Measurements from ENCODE around the gene MOCS2.

MOCS2 gene

DNA sequence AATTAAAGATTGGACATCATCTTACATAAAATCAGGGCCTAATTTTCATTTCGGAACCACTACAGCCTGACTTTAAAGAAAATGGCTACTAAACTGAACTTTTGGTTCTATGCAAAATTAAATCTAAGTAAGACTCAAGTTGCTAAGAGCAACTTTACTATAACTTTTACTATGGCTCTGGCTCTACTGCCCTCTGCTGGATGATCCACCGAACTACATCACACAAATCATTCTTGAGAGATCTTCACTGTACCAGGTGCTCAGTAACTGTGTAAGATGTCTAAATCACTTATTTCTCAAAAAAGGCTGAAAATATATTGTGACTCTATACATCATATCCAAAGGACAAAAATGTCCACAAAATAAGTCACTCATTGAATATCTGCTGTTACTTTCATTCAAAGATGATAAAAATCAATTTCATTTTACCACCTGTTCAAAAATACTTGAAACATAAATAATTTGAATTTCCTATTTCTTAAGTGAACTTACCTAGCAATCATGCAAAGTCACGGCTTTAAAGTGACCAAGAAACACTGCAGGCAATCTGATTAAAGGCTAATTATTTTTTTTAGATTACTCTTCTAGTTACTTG lies 13.5 kb downstream of the MOCS2 start:
- in situ Hi-C loops (cut with MboI; ENCODE audit: low sequenced_read_pairs) = no loop called here

DNA sequence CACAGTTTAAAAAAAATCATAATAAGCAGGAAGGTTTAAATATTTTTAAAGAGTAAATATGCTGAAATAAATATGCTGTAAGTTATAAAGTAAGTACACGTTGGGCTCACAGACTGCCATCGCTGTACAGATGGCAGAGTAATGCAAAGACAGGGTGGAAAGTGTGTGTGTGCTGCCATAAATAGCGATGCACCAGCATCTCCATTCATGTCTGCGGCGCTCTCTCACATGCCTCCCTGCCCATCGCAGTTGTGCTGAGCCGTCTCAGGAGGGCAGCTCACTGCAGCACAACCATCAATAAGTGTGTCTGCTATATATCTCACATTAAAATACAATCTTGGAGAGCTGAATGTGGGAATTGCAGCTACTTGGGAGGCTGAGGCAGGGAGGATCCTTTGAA lies 14.3 kb downstream of the MOCS2 start:
- in situ Hi-C loops (cut with MboI; ENCODE audit: low sequenced_read_pairs) = no loop called here

GRCh38 chr5:53092242-53092641 lies 17.3 kb downstream of the MOCS2 start:
- in situ Hi-C loops (cut with MboI; ENCODE audit: low sequenced_read_pairs) = no loop called here

- in situ Hi-C loops (cut with MboI; ENCODE audit: low sequenced_read_pairs) = no loop called here
Observed at GRCh38 chr5:53091289-53091688, 18.3 kb downstream of the MOCS2 start.

DNA sequence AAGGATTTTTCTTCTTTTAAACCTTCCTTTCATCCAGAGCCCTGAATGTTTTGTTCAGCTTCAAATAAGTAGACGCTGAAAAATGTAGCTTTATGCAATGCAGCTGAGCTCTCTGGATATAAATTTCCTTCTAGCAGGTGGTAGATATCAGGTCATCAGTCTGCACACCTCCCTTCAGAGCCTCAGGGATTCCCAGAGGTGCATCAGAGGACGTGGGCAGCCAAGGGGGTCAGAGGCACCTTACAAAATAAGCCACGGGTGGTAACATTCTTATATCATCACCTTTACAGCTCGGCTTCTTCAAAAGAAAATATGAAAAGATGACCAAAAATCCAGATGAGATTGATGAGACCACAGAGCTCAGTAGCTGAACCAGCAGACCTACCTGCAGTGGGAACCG lies 19.3 kb downstream of the MOCS2 start:
- in situ Hi-C loops (cut with MboI; ENCODE audit: low sequenced_read_pairs) = no loop called here

- in situ Hi-C loops (cut with MboI; ENCODE audit: low sequenced_read_pairs) = no loop called here
Observed at GRCh38 chr5:53089481-53089991, 20.0 kb downstream of the MOCS2 start.

DNA sequence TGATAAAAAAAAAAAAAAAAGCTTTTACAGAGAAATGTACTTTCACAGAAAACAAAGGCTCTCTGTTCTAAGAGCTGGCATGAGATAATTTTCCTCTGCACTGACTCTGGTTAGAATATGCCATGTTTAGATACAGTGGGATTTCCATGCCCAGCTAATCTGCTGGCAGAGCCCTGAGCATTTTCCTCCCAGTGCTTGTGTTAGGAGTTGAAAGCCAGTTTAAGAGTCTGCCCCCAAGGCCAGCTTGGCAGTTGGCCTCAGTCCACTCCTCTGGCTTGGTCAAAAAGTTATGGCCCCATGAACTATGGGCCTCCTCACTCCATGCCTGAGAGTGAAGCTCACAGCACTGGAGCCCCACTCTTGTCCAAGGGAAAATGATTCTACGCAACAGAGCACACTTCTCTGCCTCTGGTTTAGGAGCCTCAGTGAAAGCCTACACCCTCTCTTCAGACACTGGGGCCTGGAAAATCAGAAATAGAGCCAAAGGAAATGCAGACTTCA lies 21.9 kb downstream of the MOCS2 start:
- in situ Hi-C loops (cut with MboI; ENCODE audit: low sequenced_read_pairs) = no loop called here

DNA sequence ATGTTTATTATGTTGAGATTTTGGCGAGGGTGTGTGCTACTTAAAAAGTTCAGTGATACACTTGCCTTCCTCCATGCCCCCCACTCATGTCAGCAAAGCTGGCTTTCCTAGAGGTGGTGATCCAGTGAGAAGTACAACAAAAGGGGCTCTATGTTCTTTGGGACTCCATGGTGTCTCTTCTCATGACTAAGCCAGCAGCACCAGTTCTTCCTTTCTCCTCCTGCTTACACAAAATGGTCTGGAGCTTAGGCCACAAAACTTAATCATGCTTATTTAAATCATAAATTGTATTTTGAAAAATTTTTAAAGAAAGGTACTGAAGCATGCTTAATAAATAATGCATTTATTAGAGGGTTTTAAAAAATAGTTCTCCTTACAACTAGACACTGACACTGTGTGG lies 22.4 kb downstream of the MOCS2 start:
- in situ Hi-C loops (cut with MboI; ENCODE audit: low sequenced_read_pairs) = no loop called here

GRCh38 chr5:53084546-53085255 lies 24.9 kb downstream of the MOCS2 start:
- in situ Hi-C loops (cut with MboI; ENCODE audit: low sequenced_read_pairs) = no loop called here

DNA sequence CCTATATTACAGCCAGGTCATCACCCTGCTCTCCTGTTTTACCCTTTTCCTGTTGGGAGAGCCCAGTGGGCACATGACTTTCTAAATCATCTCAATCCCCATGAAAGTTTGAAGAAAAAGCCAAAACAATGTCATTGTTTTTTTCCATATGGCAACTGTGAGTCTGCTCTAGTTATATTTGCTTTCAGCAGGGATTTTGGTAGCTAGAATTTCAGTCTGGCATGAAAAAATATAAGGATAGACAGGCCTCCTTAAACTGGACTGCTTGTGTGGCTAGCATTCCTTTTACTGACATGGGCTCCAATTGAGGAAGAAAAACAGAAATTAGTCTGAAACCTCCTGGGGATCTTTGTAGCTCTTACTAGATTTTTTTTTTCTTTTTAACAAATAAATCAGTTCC lies 25.6 kb downstream of the MOCS2 start:
- in situ Hi-C loops (cut with MboI; ENCODE audit: low sequenced_read_pairs) = no loop called here

DNA sequence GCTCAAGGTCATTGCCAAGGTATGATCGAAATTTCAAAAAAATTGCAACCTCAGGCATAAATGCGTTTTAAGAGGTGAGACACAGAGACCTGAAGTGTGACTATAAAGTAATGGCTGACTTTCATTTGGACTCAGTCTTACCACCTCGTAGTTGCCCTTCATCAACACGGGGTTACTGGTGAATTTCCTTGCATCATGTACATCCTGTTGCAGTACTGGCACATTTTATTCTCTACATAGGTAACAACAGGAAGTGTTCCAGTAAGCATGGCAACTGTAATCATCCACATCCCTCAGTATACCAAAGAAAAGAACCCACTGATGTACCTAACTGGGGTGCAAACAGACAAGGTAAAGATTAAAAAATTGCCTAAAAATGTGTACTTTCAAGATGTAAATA lies 29.3 kb downstream of the MOCS2 start:
- in situ Hi-C loops (cut with MboI; ENCODE audit: low sequenced_read_pairs) = no loop called here

GRCh38 chr5:53076014-53076583 lies 33.5 kb downstream of the MOCS2 start:
- in situ Hi-C loops (cut with MboI; ENCODE audit: low sequenced_read_pairs) = no loop called here

GRCh38 chr5:53073348-53073747 lies 36.2 kb downstream of the MOCS2 start:
- in situ Hi-C loops (cut with MboI; ENCODE audit: low sequenced_read_pairs) = no loop called here

- in situ Hi-C loops (cut with MboI; ENCODE audit: low sequenced_read_pairs) = no loop called here
Observed at GRCh38 chr5:53071738-53072137, 37.8 kb downstream of the MOCS2 start.

DNA sequence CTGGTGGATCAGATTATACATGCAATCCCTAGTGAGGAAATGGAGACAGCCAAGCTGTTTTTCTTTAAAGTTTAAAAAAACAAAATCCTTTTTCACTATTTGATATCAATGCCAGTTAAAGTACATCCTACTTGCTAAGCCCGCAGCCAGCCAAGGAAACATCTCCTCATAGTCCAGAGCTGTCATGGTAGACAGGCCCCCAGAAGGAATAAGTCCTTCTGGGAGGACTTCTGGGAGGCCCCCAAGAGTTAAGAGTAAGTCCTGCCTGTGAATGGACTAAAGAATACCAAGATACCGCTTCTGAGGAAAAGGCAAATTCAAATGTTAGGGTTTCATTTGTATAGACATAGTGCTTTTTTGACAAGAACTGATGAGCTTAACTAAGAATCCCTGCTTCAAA lies 38.3 kb downstream of the MOCS2 start:
- in situ Hi-C loops (cut with MboI; ENCODE audit: low sequenced_read_pairs) = no loop called here

DNA sequence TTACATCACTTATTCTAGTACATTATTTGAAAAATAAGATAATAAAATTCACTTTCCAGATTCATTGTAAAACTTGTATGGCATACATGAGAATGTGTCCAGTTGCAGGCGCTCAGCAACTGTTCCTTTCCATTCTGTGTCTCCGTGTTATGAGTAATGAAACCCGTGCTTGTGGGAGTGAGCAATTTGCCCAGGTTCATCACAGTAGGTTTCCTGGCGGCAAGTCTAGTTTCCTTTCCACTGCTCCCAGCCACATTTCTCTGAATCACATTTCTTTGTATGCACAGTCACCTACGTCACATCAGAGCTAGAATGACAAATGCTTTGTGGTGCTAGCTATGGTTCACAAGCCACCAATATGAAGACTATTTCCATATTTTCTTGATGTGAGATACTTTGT lies 39.9 kb downstream of the MOCS2 start:
- in situ Hi-C loops (cut with MboI; ENCODE audit: low sequenced_read_pairs) = no loop called here

- in situ Hi-C loops (cut with MboI; ENCODE audit: low sequenced_read_pairs) = no loop called here
Observed at GRCh38 chr5:53068291-53068836, 41.2 kb downstream of the MOCS2 start.

- in situ Hi-C loops (cut with MboI; ENCODE audit: low sequenced_read_pairs) = no loop called here
Observed at GRCh38 chr5:53067641-53068040, 41.9 kb downstream of the MOCS2 start.

DNA sequence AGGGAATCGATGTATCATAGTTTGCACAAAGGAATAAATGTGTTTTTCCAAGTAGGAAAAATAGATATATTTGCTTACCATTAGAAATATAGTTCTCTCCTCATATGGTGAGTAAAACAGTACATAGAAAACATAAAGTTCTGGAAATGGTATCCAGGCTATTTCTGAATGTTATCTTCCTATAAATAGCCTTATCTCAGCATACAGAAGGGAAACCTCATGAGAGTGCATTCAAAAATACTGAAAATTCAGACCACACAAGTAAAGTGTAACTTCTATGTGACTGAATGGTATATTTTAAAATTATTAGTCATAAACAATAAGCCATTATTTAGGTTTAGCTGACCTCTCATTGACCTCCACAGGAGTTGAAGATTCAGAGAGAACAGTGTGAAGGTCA lies 43.5 kb downstream of the MOCS2 start:
- in situ Hi-C loops (cut with MboI; ENCODE audit: low sequenced_read_pairs) = no loop called here

- in situ Hi-C loops (cut with MboI; ENCODE audit: low sequenced_read_pairs) = no loop called here
Observed at GRCh38 chr5:53063791-53064190, 45.8 kb downstream of the MOCS2 start.

- in situ Hi-C loops (cut with MboI; ENCODE audit: low sequenced_read_pairs) = no loop called here
Observed at GRCh38 chr5:53063176-53063575, 46.4 kb downstream of the MOCS2 start.

- in situ Hi-C loops (cut with MboI; ENCODE audit: low sequenced_read_pairs) = no loop called here
Observed at GRCh38 chr5:53059281-53059680, 50.3 kb downstream of the MOCS2 start.
